Neural cell (in vitro differentiated cells): ENCODE measurements around the gene MRC1.

Experiments
- CTCF ChIP-seq: fragments of 450-650 bp; IDR thresholded peaks from 2 replicates; pipeline ENCODE4 v1.5.1; 2014; ENCODE audit warnings: antibody characterized with exemption, mild to moderate bottlenecking, moderate library complexity; ENCODE audit not compliant: poor library complexity, severe bottlenecking
- EP300 ChIP-seq: fragments of 450-650 bp; conservative IDR thresholded peaks from 2 replicates; pipeline ENCODE4 v1.6.1; 2014; ENCODE audit warnings: antibody characterized with exemption, mild to moderate bottlenecking, moderate library complexity; ENCODE audit not compliant: poor library complexity, severe bottlenecking
- EZH2 ChIP-seq: fragments of 200-600, 300-800 bp; shearing (Covaris generic), sonication (generic); IDR thresholded peaks from 2 replicates; pipeline ENCODE4 v1.6.1; 2014; ENCODE audit warnings: antibody characterized with exemption, low read length, borderline replicate concordance, mild to moderate bottlenecking; ENCODE audit not compliant: insufficient read depth, poor library complexity, severe bottlenecking
- MXI1 ChIP-seq: fragments of 450-650 bp; conservative IDR thresholded peaks from 2 replicates; pipeline ENCODE4 v1.6.1; 2014; ENCODE audit warnings: antibody characterized with exemption, mild to moderate bottlenecking; ENCODE audit not compliant: poor library complexity, severe bottlenecking
- POLR2AphosphoS5 ChIP-seq: IDR thresholded peaks from 2 replicates; pipeline ENCODE4 v1.6.1; 2012
- RAD21 ChIP-seq: fragments of 450-650 bp; conservative IDR thresholded peaks from 2 replicates; pipeline ENCODE4 v1.6.1; 2014; ENCODE audit warnings: antibody characterized with exemption, mild to moderate bottlenecking, moderate library complexity
- REST ChIP-seq: IDR thresholded peaks from 2 replicates; pipeline ENCODE4 v1.6.1; 2012; ENCODE audit warnings: borderline replicate concordance
- SMC3 ChIP-seq: fragments of 450-650 bp; conservative IDR thresholded peaks from 2 replicates; pipeline ENCODE4 v1.6.1; 2014; ENCODE audit warnings: antibody characterized with exemption, mild to moderate bottlenecking, moderate library complexity; ENCODE audit not compliant: poor library complexity
- TAF1 ChIP-seq: IDR thresholded peaks from 2 replicates; pipeline ENCODE4 v1.6.1; 2012; ENCODE audit warnings: low read depth

DNA sequence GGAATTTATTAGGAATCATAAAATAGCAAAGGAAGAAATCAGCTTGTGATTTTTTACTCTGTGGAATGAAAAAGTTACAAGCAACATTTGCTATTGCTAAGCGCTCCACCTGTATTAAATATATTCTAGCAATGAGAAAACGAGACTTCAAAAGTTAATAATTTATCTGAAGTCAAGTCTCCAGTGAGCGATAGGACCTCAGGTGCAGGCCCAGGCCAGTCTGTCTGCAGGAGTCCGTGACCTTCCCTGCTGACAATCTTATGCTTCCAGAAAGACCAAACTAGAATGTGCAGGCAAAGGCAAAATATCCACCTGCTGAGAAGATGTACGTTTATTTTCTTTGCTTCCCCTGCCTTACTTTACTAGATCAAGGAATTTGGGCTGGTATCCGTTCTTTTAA lies 22.7 kb downstream of the MRC1 start:
- TF ChIP-seq CTCF (no peak), RAD21 (no peak), TAF1 (no peak), POLR2AphosphoS5 (no peak), EZH2 (no peak), REST (no peak), MXI1 (no peak), EP300 (no peak), SMC3 (no peak)
